ENCODE data around the gene G2E3. TPM values are rescaled to one million over a fixed set of nuclear protein-coding genes. Genes with fewer than 3 reads are reported as not detected.

Gene G2E3
- total RNA-seq, 1 donor from 2014 or later = 20.5 TPM

DNA sequence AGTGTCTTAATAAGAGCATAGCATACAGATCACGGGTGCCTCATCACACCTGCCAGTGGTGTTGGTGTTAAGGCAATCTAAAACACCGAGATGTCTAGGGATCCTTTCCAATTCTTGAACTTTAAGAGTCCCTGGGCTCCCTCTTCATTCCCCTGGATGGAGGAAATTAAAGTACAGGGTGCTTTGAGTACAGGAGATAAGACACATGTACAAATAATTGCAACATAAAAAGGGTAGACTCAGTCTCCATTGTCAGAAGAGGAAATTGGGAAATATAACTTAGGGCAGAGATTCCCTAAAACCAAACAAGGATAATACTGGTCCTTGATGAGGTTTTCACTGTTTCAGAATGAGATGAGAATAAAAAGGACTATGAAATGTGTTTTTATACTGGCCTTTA is 98.1 kb downstream of the G2E3 start:
- Histone ChIP-seq H3K4me1 (no peaks in the 10 kb centered on the region), H3K27ac (no peak overlapping the region), H3K4me3 (no peak overlapping the region), H3K9me3 (no peaks in the 10 kb centered on the region), H3K36me3 (peaks cover 42 to 53% of the 10 kb centered on the region in 2 donors), H3K27me3 (no peaks in the 10 kb centered on the region)
- intact Hi-C loops (cut with DNase I) = loop anchor here (10.0 kb wide), 1 partner anchor 248 kb away; no protein-coding TSS in a partner anchor
- TF ChIP-seq, protein P1, sequence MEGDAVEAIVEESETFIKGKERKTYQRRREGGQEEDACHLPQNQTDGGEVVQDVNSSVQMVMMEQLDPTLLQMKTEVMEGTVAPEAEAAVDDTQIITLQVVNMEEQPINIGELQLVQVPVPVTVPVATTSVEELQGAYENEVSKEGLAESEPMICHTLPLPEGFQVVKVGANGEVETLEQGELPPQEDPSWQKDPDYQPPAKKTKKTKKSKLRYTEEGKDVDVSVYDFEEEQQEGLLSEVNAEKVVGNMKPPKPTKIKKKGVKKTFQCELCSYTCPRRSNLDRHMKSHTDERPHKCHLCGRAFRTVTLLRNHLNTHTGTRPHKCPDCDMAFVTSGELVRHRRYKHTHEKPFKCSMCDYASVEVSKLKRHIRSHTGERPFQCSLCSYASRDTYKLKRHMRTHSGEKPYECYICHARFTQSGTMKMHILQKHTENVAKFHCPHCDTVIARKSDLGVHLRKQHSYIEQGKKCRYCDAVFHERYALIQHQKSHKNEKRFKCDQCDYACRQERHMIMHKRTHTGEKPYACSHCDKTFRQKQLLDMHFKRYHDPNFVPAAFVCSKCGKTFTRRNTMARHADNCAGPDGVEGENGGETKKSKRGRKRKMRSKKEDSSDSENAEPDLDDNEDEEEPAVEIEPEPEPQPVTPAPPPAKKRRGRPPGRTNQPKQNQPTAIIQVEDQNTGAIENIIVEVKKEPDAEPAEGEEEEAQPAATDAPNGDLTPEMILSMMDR (IDR thresholded peaks at IDR 0.05) = no peak
- no peak for DNase-seq (ENCODE audit: low spot score in 2 of 2)

GRCh38 chr14:30657606-30658163 is 98.7 kb downstream of the G2E3 start:
- Histone ChIP-seq H3K27me3 (no peaks in the 10 kb centered on the region), H3K4me3 (no peak overlapping the region), H3K36me3 (peaks cover 43 to 52% of the 10 kb centered on the region in 2 donors), H3K27ac (no peak overlapping the region), H3K4me1 (no peaks in the 10 kb centered on the region), H3K9me3 (no peaks in the 10 kb centered on the region)
- TF ChIP-seq, protein P1 (IDR thresholded peaks at IDR 0.05) = peak in 1 of 3 experiments; percentile 13
- intact Hi-C loops (cut with DNase I) = loop anchor here (10.0 kb wide), 1 partner anchor 247 kb away; no protein-coding TSS in a partner anchor
- DNase-seq (ENCODE audit: low spot score in 2 of 2) = no peak

- no peak overlapping the region for H3K27ac ChIP-seq
- H3K36me3 ChIP-seq = peaks cover 36 to 43% of the 10 kb centered on the region in 2 donors
- H3K4me3 ChIP-seq = no peak overlapping the region
- DNase-seq (ENCODE audit: low spot score in 2 of 2) = no peak
- no peaks in the 10 kb centered on the region for H3K4me1 ChIP-seq
- no peaks in the 10 kb centered on the region for H3K27me3 ChIP-seq
- TF ChIP-seq, protein P1 (IDR thresholded peaks at IDR 0.05) = no peak
- no peaks in the 10 kb centered on the region for H3K9me3 ChIP-seq
- intact Hi-C loops (cut with DNase I) = loop anchor here (10.0 kb wide), 1 partner anchor 246 kb away; no protein-coding TSS in a partner anchor
Measured at GRCh38 chr14:30658645-30659044, 99.7 kb downstream of the G2E3 start.

DNA sequence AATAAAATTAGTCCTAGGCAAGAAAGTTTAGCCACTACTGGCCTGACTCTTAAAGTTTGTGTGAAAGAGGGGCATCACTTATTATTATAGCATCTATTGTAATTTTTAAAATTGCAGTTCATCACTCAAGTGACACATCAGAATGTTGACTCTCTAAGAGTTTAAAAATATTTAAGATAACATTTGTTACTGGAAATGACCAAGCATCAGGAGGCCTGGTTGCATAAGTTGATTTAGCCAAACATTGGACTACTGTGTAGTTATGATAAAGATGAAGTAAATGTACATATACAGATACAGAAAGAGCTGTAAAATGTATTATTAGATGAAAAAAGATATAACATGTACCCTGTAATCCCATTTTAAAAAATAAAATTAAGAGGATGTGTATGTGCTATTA is 110.6 kb downstream of the G2E3 start:
- TF ChIP-seq, protein P1 (IDR thresholded peaks at IDR 0.05) = no peak
- H3K4me3 ChIP-seq = no peak overlapping the region

More for the DNA sequence above, 110.6 kb downstream of the G2E3 start:
- no peaks in the 10 kb centered on the region for H3K4me1 ChIP-seq
- H3K9me3 ChIP-seq = no peaks in the 10 kb centered on the region
- no peaks in the 10 kb centered on the region for H3K27me3 ChIP-seq
- intact Hi-C loops (cut with DNase I) = no loop called here
- peaks cover 0 to 25% of the 10 kb centered on the region in 2 donors for H3K36me3 ChIP-seq
- H3K27ac ChIP-seq = no peak overlapping the region
- DNase-seq (ENCODE audit: low spot score in 2 of 2) = no peak

Other genes with a start within 250 kb of the G2E3 start
- 41.0 TPM for gene SCFD1, start 63.2 kb downstream of the G2E3 start, total RNA-seq

All from ascending aorta (tissue), 2 donors.